ENCODE measurements around the gene KRT72.

DNA sequence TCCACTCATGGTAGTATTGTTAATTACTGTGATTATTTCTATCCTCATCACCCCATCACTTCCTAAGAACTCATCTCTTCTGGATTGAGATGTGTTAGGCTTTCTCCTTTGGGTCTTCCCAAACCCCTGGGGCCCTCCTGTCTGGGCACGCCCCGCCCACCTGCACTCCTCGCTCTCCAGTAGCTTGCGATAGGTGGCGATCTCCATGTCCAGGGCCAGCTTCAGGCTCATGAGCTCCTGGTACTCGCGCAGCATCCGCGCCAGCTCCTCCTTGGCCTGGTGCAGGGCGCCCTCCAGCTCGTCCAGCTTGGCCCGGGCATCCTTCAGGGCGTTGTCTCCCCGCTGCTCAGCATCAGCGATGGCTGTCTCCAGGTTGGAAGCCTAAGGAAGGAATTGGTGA, 55.1 kb downstream of the KRT72 start:
- TF ChIP-seq, protein P1, sequence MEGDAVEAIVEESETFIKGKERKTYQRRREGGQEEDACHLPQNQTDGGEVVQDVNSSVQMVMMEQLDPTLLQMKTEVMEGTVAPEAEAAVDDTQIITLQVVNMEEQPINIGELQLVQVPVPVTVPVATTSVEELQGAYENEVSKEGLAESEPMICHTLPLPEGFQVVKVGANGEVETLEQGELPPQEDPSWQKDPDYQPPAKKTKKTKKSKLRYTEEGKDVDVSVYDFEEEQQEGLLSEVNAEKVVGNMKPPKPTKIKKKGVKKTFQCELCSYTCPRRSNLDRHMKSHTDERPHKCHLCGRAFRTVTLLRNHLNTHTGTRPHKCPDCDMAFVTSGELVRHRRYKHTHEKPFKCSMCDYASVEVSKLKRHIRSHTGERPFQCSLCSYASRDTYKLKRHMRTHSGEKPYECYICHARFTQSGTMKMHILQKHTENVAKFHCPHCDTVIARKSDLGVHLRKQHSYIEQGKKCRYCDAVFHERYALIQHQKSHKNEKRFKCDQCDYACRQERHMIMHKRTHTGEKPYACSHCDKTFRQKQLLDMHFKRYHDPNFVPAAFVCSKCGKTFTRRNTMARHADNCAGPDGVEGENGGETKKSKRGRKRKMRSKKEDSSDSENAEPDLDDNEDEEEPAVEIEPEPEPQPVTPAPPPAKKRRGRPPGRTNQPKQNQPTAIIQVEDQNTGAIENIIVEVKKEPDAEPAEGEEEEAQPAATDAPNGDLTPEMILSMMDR (conservative IDR thresholded peaks at IDR 0.05): no peak
- no peak for TF ChIP-seq ZFX (IDR thresholded peaks at IDR 0.05)
